Endometrium (tissue), 2 donors: ENCODE results near the gene FNDC3A.
"Not testable (repeated sequence)": the region's sequence is repeated elsewhere in the genome, so short reads cannot be mapped to it uniquely, and the experiment has no call there.

Experiments
- FAIRE-seq: peaks from 2 replicates; lab custom pipeline; 2012; peaks lifted over from hg19 to GRCh38; lab: Jason Lieb, UNC
- donor health status: control.
- donor health status: control.

Gene FNDC3A

GRCh38 chr13:49042476-49042875 lies 66.8 kb downstream of the FNDC3A start:
- FAIRE-seq: no peak

- FAIRE-seq: no peak
Measured at GRCh38 chr13:49044008-49044407, 68.3 kb downstream of the FNDC3A start.

- FAIRE-seq: no peak
Measured at GRCh38 chr13:49044836-49045235, 69.1 kb downstream of the FNDC3A start.

GRCh38 chr13:49046002-49046401 lies 70.3 kb downstream of the FNDC3A start:
- no peak for FAIRE-seq

- peak; percentile 61 for FAIRE-seq
Measured at GRCh38 chr13:49046519-49046918, 70.8 kb downstream of the FNDC3A start.

- FAIRE-seq: no peak
Measured at GRCh38 chr13:49052813-49053212, 77.1 kb downstream of the FNDC3A start.

- no peak for FAIRE-seq
Measured at GRCh38 chr13:49053215-49053614, 77.5 kb downstream of the FNDC3A start.

- FAIRE-seq: no peak
Measured at GRCh38 chr13:49053906-49054305, 78.2 kb downstream of the FNDC3A start.

GRCh38 chr13:49055021-49055420 lies 79.3 kb downstream of the FNDC3A start:
- FAIRE-seq: no peak

- no peak for FAIRE-seq
Measured at GRCh38 chr13:49057176-49057575, 81.5 kb downstream of the FNDC3A start.

- no peak for FAIRE-seq
Measured at GRCh38 chr13:49058761-49059160, 83.0 kb downstream of the FNDC3A start.

- no peak for FAIRE-seq
Measured at GRCh38 chr13:49060678-49061387, 85.1 kb downstream of the FNDC3A start.

GRCh38 chr13:49061388-49061752 lies 85.7 kb downstream of the FNDC3A start:
- FAIRE-seq: not testable (repeated sequence)

- FAIRE-seq: no peak
Measured at GRCh38 chr13:49062297-49062896, 86.7 kb downstream of the FNDC3A start.

- FAIRE-seq: no peak
Measured at GRCh38 chr13:49063011-49063410, 87.3 kb downstream of the FNDC3A start.

GRCh38 chr13:49063497-49063896 lies 87.8 kb downstream of the FNDC3A start:
- no peak for FAIRE-seq

- FAIRE-seq: no peak
Measured at GRCh38 chr13:49064476-49064875, 88.8 kb downstream of the FNDC3A start.

GRCh38 chr13:49066856-49067255 lies 91.1 kb downstream of the FNDC3A start:
- FAIRE-seq: no peak

GRCh38 chr13:49068498-49068897 lies 92.8 kb downstream of the FNDC3A start:
- FAIRE-seq: not testable (repeated sequence)

GRCh38 chr13:49070021-49070420 lies 94.3 kb downstream of the FNDC3A start:
- not testable (repeated sequence) for FAIRE-seq

GRCh38 chr13:49071341-49071937 lies 95.7 kb downstream of the FNDC3A start:
- FAIRE-seq: peak; percentile 41

- FAIRE-seq: no peak
Measured at GRCh38 chr13:49082653-49083536, 107.2 kb downstream of the FNDC3A start.

GRCh38 chr13:49084961-49085360 lies 109.2 kb downstream of the FNDC3A start:
- no peak for FAIRE-seq
